Measurements from ENCODE around the gene KXD1. TPM values are rescaled to one million over a fixed set of nuclear protein-coding genes. Genes with fewer than 3 reads are reported as not detected.

The KXD1 gene
- total and polyA plus RNA-seq, 7 donors = 84.9 to 122 (median 118) TPM

DNA sequence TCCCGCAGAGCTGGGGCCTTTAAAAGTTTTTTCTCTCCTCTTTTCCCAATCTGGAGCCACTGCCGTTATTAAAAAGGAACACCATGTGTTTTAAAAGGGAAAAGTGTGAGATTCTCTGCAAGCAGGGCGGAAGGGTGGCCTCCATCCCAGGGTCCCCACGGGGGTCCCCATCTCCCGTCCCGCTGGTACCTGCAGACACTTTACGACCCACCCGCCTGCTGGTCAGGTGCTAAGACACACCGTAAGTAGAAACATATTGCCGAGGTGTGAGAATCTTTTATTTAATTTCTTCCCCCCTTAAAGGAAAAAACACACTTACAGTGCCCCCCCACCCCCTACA lies 47.1 kb downstream of the KXD1 start:
- peaks cover 50 to 96% (median 74%) of the 10 kb centered on the region in 3 donors for H3K27me3 ChIP-seq
- H3K4me3 ChIP-seq = no peak overlapping the region
- DNase-seq = no peak
- H3K27ac ChIP-seq = no peak overlapping the region
- TF ChIP-seq POLR2AphosphoS5 (IDR thresholded peaks at IDR 0.05) (no peak), POLR2A (IDR thresholded peaks at IDR 0.05) (no peak), CTCF (IDR thresholded peaks at IDR 0.05) (no peak), EP300 (IDR thresholded peaks at IDR 0.05) (no peak)
- no peaks in the 10 kb centered on the region for H3K9me3 ChIP-seq
- 14 to 17% methylated on average over 10 of the region's 10 CpGs for WGBS, 2 donors
- H3K36me3 ChIP-seq = no peaks in the 10 kb centered on the region
- H3K4me1 ChIP-seq = peaks cover 0 to 34% (median 29%) of the 10 kb centered on the region in 4 donors
- intact Hi-C loops (cut with DNase I) = no loop called here

GRCh38 chr19:18605196-18605545 lies 47.5 kb downstream of the KXD1 start:
- H3K9me3 ChIP-seq = no peaks in the 10 kb centered on the region
- no peak for TF ChIP-seq CTCF (IDR thresholded peaks at IDR 0.05)
- TF ChIP-seq POLR2A (IDR thresholded peaks at IDR 0.05) = no peak
- no peak for TF ChIP-seq POLR2AphosphoS5 (IDR thresholded peaks at IDR 0.05)
- TF ChIP-seq EP300 (IDR thresholded peaks at IDR 0.05) = no peak
- intact Hi-C loops (cut with DNase I) = no loop called here
- no peak overlapping the region for H3K27ac ChIP-seq
- no peak overlapping the region for H3K4me3 ChIP-seq
- WGBS, 2 donors = 11 to 16% methylated on average over 17 of the region's 17 CpGs
- no peak for DNase-seq
- H3K27me3 ChIP-seq = peaks cover 54 to 96% (median 76%) of the 10 kb centered on the region in 3 donors
- H3K36me3 ChIP-seq = no peaks in the 10 kb centered on the region
- H3K4me1 ChIP-seq = peaks cover 0 to 34% (median 29%) of the 10 kb centered on the region in 4 donors

GRCh38 chr19:18605546-18606280 lies 48.0 kb downstream of the KXD1 start:
- H3K9me3 ChIP-seq = no peaks in the 10 kb centered on the region
- no peaks in the 10 kb centered on the region for H3K36me3 ChIP-seq
- H3K27ac ChIP-seq = no peak overlapping the region
- WGBS, 2 donors = 2 to 3% methylated on average over 65 of the region's 65 CpGs
- H3K27me3 ChIP-seq = peaks cover 60 to 96% (median 78%) of the 10 kb centered on the region in 3 donors
- peak overlapping the region in 3 of 4 donors; percentile 7 to 34 (median 20) for H3K4me3 ChIP-seq
- TF ChIP-seq POLR2A (IDR thresholded peaks at IDR 0.05) (no peak), CTCF (IDR thresholded peaks at IDR 0.05) (no peak), EP300 (IDR thresholded peaks at IDR 0.05) (no peak), POLR2AphosphoS5 (IDR thresholded peaks at IDR 0.05) (no peak)
- DNase-seq = no peak
- H3K4me1 ChIP-seq = peaks cover 0 to 36% (median 31%) of the 10 kb centered on the region in 4 donors
- intact Hi-C loops (cut with DNase I) = no loop called here

DNA sequence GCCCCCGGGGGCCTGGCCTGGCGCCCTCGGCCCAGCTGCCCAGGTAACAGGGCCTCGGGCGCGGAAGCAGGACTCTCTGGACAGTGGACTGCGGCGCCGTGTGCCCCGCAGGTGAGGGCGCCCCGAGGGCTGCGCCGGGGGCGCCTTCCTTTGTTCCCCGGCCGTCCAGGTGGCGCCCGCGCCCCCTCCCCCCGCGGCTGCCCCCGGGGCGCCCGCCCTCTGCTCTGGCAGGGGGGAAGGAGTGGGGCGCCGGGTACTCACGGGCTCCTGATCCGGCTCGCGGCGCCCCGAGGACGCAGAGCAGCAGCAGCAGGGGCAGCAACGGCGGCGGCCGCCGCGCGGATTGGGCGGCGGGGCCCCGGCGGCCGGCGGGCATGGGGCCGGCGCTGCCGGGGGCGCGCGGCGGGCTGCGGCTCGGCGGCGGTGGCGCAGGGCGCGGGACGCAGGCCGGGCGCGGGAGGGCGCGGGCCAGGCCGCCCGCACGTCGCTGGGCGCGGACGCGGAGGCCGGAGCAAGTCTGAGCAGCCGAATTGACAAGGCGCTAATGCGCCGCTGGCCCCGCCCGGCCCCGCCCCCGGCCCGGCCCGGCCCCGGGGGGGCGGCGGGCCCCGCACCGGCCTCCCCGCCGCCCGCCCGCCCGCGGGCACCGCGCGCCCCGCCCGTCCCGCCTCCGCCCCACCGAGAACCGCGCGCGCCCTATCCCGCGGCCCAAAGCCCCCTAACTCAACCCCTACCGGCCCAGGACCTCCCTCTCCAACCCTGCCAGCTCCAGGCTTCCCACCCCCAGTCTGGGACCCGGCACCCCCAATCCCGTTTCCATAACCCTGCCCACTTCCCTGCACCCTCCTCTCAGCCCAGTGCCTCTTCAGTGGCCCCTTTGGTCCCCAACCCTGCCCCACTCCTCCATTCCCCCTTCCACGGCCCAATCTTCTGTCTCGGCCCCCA lies 48.9 kb downstream of the KXD1 start, which contains the start of gene CRLF1:
TSS of gene CRLF1 (minus strand) at position 519 of the 945 bp plus-strand sequence. CDS start at position 376, 143 bp downstream.
- Histone ChIP-seq H3K9me3 (no peaks in the 10 kb centered on the region), H3K36me3 (no peaks in the 10 kb centered on the region), H3K4me3 (peak within 1 kb of the TSS in 3 of 4 donors; percentile 7 to 34 (median 21)), H3K27ac (no peak within 1 kb of the TSS), H3K4me1 (peaks cover 0 to 45% (median 37%) of the 10 kb centered on the region in 4 donors), H3K27me3 (peaks cover 68 to 96% (median 83%) of the 10 kb centered on the region in 3 donors)
- DNase-seq = no peak
- intact Hi-C loops (cut with DNase I) = no loop called here
- TF ChIP-seq EP300 (IDR thresholded peaks at IDR 0.05) = no peak
- TF ChIP-seq POLR2A (IDR thresholded peaks at IDR 0.05) = no peak
- TF ChIP-seq POLR2AphosphoS5 (IDR thresholded peaks at IDR 0.05) = no peak
- TF ChIP-seq CTCF (IDR thresholded peaks at IDR 0.05) = no peak
- 1% methylated on average over 116 of the region's 116 CpGs for WGBS, 2 donors

Measured in sigmoid colon (tissue), 7 donors.